Stimulated activated CD8-positive, alpha-beta memory T cell treated with anti-CD3 and anti-CD28 coated beads, Interleukin-12 subunit alpha, Interleukin-12 subunit beta, amount 100 ng/mL, for 1 hour (primary cell): ENCODE results near the gene UBE2G2.

Experiments used
- DNase-seq: peaks from one replicate; pipeline ENCODE4 v3.0.0-alpha.2; 2020; ENCODE audit warnings: low read depth

UBE2G2 gene

GRCh38 chr21:44763451-44764318, 37.9 kb downstream of the UBE2G2 start:
- no peak for DNase-seq

- no peak for DNase-seq
These were observed 38.6 kb downstream of the UBE2G2 start for GRCh38 chr21:44763050-44763378.

- no peak for DNase-seq
These were observed 39.2 kb downstream of the UBE2G2 start for GRCh38 chr21:44762221-44763049.

- DNase-seq = no peak
These were observed 39.8 kb downstream of the UBE2G2 start for GRCh38 chr21:44761747-44762208.

- no peak for DNase-seq
These were observed 40.5 kb downstream of the UBE2G2 start for GRCh38 chr21:44761011-44761729.

GRCh38 chr21:44760376-44760775, 41.2 kb downstream of the UBE2G2 start:
- no peak for DNase-seq

- no peak for DNase-seq
These were observed 41.9 kb downstream of the UBE2G2 start for GRCh38 chr21:44759628-44760285.

GRCh38 chr21:44758781-44759627, 42.6 kb downstream of the UBE2G2 start:
- DNase-seq = no peak

GRCh38 chr21:44758141-44758561, 43.5 kb downstream of the UBE2G2 start:
- DNase-seq = no peak

GRCh38 chr21:44757731-44758130, 43.9 kb downstream of the UBE2G2 start:
- no peak for DNase-seq

- no peak for DNase-seq
These were observed 45.0 kb downstream of the UBE2G2 start for GRCh38 chr21:44756423-44757185.

GRCh38 chr21:44755227-44755626, 46.4 kb downstream of the UBE2G2 start:
- no peak for DNase-seq

GRCh38 chr21:44753357-44753756, 48.3 kb downstream of the UBE2G2 start:
- DNase-seq = no peak

GRCh38 chr21:44752671-44753235, 48.9 kb downstream of the UBE2G2 start:
- DNase-seq = no peak

GRCh38 chr21:44751799-44752636, 49.6 kb downstream of the UBE2G2 start:
- no peak for DNase-seq

GRCh38 chr21:44751186-44751798, 50.3 kb downstream of the UBE2G2 start:
- DNase-seq = no peak

GRCh38 chr21:44750675-44751025, 51.0 kb downstream of the UBE2G2 start:
- no peak for DNase-seq
